ENCODE data around the gene AKNA.
"Not testable (repeated sequence)": the region's sequence is repeated elsewhere in the genome, so short reads cannot be mapped to it uniquely, and the experiment has no call there.

Gene AKNA

DNA sequence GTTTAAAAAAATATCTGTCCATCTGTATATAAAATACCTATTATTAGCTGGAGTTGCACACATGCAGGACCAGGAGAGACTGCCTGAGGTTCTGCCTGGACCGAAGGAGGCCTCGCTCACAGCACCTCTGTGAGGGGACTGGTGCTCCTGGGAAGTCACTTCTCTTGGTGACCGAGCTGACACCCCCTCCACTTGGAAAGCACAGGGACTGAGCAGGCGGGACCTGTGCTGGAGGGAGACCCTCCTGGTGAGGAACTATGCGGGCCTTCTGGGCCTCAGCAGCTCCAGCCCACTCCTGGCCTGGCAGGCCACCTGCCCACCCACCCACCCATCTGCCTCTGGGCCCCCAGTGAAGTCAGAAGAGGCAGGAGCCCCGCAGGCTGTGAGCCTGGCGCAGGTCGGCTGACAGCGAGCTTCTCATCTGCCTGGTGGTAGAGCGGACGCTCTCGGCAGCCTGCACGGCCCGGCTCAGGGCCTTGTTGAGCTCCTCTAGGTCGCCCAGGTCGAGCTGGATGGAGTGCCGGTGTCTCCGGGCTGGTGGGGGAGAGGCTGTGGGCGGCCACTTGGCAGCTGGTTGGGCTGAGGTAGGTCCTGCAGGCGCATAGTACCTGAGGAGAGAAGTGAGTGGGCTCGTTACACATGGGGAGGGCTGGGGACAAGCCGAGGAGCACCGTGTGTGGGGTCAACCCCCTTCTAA, 50.9 kb downstream of the AKNA start:
- DNase-seq (ENCODE audit: low spot score): no peak

DNA sequence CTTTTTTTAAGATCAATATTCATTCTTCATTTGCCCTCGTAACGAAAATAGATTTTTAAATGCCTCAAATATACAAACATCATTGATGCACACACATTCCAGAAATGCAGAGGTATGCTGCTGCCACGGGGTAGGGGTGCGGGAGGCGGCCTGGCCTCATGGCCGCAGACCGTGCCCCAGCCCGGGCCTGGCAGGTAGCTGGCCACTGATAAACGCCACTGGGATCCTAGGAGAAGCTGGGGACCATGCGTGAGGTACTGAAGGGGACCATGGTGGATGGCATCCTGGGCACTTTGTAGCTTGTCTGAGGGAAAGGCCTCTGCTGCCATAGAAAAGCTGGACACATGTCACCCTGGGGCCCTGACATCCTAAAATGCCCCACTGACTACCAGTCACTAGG, 51.6 kb downstream of the AKNA start:
- DNase-seq (ENCODE audit: low spot score): no peak

DNA sequence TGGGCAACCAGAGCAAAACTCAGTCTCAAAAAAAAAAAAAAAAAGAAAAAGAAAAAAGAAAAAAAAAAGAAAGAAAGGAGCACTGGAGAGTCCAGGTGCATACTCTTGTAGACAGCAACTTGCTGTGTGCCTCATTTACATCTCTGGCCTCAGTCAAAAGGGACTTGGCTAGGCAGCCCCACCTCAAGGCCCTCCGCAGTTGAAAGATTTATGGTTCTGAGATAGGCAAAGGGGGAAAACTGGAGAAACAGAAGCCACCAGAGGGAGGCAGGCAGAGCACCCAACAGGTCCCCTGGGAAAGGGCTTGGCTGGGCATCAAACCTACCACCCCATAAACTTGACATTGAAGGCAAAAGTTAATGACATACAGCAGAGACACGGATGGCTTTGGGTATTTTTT, 52.0 kb downstream of the AKNA start:
- no peak for DNase-seq (ENCODE audit: low spot score)

DNA sequence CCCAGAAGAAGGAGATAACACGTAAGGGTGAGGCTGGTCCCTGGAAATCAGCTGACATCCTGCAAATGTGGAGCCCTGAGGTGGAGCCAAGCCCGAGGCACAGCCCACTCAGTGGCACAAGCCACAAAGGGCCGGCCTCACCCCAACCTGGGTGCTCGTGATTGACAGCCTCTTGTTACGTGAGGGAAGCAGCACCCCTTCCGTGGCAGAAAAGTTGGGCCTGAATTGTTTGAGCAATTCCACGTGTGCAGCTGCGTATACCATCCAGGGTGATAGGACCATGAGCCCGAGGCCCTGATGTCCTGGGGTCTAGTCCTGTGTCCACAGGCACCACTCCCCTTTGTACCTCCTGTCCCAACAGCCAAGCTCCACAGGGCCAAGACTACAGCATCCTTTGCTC, 53.3 kb downstream of the AKNA start:
- DNase-seq (ENCODE audit: low spot score): no peak

DNA sequence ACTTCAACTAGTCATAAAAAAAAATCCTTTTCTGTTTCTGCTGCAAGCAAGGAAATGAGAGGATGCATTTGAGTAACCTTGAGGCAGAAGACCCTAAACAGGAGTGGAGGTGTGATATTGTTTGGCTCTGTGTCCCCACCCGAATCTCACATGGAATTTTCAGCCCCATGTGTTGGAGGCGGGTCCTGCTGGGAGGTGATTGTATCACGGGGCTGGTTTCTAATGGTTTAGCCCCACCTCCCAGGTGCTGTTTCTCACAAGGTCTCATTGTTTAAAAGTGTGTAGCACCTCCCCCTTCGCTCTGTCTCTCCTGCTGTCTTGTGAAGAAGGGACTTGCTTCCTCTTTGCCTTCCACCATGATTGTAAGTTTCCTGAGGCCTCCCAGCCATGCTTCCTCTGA, 54.1 kb downstream of the AKNA start:
- not testable (repeated sequence) for DNase-seq (ENCODE audit: low spot score)

DNA sequence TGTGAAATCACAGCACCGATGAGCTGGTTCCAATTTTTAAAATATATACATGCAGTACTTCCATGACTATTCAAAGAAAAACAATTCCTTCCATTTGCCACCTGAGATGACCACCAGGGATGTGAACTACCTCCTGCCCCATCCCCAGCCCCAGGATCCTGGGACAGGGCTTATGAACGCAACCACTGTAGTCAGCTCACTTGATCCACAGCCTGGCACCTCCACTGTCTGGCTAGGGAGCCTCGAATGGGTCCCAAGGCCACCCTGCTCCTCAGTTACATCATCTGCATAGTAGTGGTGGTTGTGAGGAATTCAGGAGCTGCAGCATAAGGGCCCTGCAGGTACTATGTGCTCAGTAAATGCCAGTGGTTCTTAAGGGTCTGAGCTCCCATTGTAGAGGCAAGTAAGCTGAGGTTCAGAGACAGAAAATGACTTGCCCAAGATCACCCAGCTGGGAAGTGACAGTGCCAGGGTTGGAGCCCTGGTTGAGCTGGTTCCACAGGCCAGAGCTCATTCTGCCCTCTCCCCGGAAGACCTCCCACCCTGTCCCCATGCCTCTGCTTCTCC, 55.2 kb downstream of the AKNA start:
- DNase-seq (ENCODE audit: low spot score): not testable (repeated sequence)

DNA sequence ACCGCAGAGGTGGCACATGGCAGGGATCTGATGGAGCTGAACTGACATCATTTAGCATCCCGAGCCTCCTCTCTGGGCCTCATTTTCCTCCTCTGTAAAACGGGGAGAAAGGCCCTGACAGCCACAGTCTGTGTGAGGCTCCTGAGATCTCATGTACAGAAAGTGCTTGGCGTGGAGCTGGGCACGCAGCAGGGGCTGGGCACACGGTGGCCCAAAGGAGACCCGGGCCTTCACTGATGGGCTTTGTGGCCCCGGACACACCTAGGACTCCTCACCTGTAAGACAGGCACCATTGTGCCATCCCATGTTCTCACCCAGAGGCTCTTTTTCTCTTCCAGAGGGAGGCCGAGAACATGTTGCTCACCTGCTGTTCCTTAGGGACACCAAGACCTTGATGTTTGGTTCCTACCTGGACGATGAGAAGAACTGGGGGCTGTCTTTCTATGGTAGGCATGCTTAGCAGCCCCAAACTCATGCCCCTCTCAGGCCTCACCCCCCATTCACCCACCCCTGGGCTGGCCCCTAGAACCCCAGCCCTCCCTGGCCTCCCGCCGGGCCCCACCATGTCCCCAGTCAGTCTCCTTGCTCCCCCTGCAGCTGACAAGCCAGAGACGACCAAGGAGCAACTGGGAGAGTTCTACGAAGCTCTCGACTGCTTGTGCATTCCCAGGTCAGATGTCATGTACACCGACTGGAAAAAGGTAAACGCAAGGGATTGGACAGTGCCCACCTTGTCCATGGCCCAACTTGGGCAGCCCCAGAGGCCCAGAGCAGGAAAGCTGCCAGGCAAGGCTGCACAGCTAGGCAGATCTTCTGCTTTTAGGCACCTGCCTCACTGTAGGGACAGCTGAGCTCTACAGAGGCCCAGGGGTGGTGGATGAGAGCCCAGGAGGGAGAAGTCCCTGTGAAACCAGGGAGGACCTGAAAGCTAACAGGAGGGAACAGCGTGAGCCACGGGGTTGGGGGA, 56.3 kb downstream of the AKNA start:
- DNase-seq (ENCODE audit: low spot score): not testable (repeated sequence)

DNA sequence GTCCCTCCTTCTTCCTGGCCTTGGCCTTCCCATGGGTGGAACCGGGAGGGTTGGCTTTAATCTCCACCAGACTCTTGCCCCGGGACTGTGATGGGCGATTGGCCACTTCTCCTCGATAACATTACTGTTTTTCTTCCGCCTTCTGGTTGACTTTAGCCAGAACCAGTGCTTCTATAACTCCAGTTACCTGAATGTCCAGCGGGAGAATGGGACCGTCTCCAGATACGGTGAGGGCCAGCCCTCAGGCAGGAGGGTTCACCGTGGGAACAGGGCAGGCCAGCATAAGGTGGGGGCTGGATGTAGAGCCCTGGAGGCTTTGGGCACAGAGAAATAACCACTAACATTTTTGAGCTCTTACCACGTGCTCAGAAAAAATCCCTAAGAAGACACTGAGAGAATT, 57.1 kb downstream of the AKNA start:
- DNase-seq (ENCODE audit: low spot score): no peak

DNA sequence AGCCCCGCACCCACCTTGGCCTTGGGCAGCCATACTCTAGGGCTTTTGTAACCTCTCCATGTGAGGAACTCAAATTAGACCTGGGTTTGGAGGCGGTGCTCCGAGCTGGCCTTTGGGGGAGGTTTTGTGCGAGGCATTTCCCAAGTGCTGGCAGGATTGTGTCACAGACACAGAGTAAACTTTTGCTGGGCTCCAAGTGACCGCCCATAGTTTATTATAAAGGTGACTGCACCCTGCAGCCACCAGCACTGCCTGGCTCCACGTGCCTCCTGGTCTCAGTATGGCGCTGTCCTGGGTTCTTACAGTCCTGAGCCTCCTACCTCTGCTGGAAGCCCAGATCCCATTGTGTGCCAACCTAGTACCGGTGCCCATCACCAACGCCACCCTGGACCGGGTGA, 58.2 kb downstream of the AKNA start, which contains the start of gene ORM2:
Gene ORM2 (plus strand): TSS at position 245 of the 398 bp plus-strand sequence. CDS start 36 bp downstream, at position 281.
- not testable (repeated sequence) for DNase-seq (ENCODE audit: low spot score)

DNA sequence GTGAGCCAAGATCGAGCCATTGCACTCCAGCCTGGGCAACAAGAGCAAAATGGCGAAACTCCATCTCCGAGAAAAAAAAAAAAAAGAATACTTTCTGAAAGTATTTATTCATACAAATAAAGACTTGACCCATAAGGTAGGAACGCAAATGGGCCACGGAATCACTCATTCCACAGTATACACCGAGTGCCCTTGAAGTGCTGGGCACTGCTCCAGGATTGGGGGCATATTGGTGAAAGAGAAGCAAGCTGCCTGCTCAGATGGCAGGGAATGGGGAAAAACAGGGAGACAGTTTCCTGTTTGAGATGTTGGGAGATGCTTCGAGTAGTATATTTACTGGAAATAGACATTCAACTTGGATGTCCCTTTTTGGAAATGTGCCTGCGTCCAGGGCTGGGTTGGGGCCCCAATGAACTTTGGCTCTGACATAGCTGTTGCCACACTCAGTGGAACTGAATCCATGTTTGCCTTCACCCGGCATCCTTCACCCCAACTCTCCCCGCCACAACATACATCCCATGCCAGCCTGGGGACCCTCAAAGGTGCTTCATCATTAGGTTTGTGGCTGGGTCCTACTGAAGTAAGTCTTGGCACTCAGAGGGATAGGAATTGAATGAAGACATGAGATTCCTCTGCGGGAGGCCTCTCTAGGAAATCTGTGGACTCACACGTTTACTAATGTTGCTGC, 58.7 kb downstream of the AKNA start:
- DNase-seq (ENCODE audit: low spot score): not testable (repeated sequence)

DNA sequence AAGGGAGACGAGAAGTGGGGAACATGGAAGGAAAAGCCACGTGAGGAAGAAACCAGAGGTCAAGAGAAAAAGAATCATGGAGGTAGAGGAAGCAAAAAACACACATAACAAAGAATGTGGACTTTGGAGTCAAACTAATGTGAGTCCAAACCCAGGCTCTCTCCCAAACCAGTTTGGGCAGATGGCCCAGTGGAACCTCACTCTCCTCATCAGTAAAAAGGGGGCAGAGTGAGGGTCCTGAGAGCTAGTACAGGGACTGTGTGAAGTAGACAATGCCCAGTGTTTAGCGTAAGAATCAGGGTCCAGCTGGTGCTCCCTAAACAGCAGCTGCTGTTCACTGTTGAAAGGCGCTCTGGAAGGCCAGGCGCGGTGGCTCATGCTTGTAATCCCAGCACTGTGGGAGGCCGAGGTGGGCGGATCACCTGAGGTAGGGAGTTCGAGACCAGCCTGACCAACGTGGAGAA, 59.4 kb downstream of the AKNA start:
- DNase-seq (ENCODE audit: low spot score): not testable (repeated sequence)

DNA sequence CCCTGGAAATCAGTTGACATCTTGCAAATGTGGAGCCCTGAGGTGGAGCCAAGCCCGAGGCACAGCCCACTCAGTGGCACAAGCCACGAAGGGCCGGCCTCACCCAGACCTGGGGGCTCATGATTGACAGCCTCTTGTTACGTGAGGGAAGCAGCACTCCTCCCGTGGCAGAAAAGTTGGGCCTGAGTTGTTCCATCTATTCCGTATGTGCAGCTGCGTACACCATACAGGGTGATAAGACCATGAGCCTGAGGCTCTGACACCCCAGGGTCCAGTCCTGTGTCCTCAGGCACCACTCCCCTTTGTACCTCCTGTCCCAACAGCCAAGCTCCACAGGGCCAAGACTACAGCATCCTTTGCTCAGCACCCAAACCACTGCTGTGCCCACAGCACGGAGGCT, 60.0 kb downstream of the AKNA start:
- no peak for DNase-seq (ENCODE audit: low spot score)

DNA sequence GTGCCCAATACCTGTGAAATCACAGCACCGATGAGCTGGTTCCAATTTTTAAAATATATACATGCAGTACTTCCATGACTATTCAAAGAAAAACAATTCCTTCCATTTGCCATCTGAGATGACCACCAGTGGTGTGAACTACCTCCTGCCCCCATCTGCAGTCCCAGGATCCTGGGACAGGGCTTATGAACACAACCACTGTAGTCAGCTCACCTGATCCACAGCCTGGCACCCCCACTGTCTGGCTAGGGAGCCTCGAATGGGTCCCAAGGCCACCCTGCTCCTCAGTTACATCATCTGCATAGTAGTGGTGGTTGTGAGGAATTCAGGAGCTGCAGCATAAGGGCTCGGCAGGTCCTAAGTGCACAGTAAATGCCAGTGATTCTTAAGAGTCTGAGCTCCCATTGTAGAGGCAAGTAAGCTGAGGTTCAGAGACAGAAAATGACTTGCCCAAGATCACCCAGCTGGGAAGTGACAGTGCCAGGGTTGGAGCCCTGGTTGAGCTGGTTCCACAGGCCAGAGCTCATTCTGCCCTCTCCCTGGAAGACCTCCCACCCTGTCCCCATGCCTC, 62.0 kb downstream of the AKNA start:
- not testable (repeated sequence) for DNase-seq (ENCODE audit: low spot score)

DNA sequence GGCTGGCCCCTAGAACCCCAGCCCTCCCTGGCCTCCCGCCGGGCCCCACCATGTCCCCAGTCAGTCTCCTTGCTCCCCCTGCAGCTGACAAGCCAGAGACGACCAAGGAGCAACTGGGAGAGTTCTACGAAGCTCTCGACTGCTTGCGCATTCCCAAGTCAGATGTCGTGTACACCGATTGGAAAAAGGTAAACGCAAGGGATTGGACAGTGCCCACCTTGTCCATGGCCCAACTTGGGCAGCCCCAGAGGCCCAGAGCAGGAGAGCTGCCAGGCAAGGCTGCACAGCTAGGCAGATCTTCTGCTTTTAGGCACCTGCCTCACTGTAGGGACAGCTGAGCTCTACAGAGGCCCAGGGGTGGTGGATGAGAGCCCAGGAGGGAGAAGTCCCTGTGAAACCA, 62.8 kb downstream of the AKNA start:
- not testable (repeated sequence) for DNase-seq (ENCODE audit: low spot score)

DNA sequence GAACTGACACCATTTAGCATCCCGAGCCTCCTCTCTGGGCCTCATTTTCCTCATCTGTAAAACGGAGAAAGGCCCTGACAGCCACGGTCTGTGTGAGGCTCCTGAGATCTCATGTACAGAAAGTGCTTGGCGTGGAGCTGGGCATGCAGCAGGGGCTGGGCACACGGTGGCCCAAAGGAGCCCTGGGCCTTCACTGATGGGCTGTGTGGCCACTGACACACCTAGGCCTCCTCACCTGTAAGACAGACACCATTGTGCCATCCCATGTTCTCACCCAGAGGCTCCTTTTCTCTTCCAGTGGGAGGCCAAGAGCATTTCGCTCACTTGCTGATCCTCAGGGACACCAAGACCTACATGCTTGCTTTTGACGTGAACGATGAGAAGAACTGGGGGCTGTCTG, 63.3 kb downstream of the AKNA start:
- DNase-seq (ENCODE audit: low spot score): no peak

DNA sequence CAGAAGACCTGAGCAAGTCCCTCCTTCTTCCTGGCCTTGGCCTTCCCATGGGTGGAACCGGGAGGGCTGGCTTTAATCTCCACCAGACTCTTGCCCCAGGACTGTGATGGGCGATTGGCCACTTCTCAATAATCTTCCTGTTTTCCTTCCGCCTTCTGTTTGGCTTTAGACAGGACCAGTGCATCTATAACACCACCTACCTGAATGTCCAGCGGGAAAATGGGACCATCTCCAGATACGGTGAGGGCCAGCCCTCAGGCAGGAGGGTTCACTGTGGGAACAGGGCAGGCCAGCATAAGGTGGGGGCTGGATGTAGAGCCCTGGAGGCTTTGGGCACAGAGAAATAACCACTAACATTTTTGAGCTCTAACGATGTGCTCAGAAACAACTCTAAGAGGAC, 63.9 kb downstream of the AKNA start:
- DNase-seq (ENCODE audit: low spot score): not testable (repeated sequence)

DNA sequence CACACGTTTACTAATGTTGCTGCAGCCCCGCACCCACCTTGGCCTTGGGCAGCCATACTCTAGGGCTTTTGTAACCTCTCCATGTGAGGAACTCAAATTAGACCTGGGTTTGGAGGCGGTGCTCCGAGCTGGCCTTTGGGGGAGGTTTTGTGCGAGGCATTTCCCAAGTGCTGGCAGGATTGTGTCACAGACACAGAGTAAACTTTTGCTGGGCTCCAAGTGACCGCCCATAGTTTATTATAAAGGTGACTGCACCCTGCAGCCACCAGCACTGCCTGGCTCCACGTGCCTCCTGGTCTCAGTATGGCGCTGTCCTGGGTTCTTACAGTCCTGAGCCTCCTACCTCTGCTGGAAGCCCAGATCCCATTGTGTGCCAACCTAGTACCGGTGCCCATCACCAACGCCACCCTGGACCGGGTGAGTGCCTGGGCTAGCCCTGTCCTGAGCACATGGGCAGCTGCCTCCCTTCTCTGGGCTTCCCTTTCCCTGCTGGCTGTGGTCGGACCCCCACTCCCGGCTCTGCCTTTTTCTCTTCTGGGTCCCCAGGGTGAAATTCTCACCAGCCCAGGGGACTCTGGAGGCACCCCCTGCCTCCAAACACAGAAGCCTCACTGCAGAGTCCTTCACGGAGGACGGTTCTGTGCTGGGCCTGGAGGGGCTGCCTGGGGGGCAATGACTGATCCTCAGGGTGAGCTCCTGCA, 64.8 kb downstream of the AKNA start, which contains the start of gene ORM1:
Gene ORM1 (plus strand): TSS at position 268 of the 701 bp plus-strand sequence. CDS start 36 bp downstream, at position 304.
- DNase-seq (ENCODE audit: low spot score): not testable (repeated sequence)

DNA sequence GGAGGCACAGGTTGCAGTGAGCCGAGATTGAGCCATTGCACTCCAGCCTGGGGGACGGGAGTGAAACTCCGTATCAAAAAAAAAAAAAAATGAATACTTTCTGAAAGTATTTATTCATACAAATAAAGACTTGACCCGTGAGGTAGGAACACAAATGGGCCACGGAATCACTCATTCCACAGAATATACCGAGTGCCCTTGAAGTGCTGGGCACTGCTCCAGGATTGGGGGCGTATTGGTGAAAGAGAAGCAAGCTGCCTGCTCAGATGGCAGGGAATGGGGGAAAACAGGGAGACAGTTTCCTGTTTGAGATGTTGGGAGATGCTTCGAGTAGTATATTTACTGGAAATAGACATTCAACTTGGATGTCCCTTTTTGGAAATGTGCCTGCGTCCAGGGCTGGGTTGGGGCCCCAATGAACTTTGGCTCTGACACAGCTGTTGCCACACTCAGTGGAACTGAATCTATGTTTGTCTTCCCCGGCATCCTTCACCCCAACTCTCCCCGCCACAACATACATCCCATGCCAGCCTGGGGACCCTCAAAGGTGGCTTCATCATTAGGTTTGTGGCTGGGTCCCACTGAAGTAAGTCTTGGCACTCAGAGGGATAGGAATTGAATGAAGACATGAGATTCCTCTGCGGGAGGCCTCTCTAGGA, 65.5 kb downstream of the AKNA start:
- DNase-seq (ENCODE audit: low spot score): not testable (repeated sequence)

DNA sequence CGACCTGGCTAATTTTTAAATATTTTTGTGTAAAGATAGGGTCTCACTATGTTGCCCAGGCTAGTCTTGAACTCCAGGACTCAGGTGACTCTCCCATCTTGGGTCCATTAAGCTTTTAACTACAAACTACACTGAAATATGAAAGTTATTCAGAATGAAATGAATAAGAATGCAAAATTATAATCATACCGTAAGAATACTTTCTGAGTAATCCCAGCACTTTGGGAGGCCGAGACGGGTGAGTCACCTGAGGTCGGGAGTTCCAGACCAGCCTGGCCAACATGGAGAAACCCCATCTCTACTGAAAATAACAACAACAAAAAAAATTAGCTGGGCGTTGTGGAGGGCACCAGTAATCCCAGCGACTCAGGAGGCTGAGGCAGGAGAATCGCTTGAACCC, 66.0 kb downstream of the AKNA start:
- no peak for DNase-seq (ENCODE audit: low spot score)

DNA sequence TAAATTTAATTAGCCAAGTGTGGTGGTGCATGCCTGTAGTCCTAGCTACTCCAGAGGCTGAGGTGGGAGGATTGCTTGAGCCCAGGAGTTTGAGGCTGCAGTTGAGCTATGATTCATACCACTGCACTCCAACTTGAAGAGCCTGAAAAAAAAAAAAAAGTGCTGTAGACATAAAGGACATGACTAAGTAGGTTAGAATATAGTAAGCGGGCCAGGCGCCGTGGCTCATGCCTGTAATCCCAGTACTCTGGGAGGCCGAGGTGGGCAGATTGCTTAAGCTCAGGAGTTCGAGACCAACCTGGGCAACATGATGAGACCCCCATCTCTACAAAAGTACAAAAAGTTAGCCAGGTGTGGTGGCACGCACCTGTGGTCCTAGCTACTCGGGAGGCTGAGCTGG, 67.1 kb downstream of the AKNA start:
- not testable (repeated sequence) for DNase-seq (ENCODE audit: low spot score)

All from AG08396 (cell line).